Muscle layer of colon (tissue), 2 donors: Measurements from ENCODE around the gene NOC2L.

ENCODE experiments used
- H3K27ac ChIP-seq: one replicate; pipeline ENCODE4 v1.7.0; 2013; ENCODE audit warnings: low read depth, mild to moderate bottlenecking, low read length, moderate library complexity
- H3K27me3 ChIP-seq, 2 donors: one replicate each; pipeline ENCODE4 v1.7.0; 2013; ENCODE audit warnings: low read length in 2 of 2, mild to moderate bottlenecking in 2 of 2; ENCODE audit not compliant: insufficient read depth in 2 of 2, control insufficient read depth in 1 of 2
- H3K36me3 ChIP-seq: one replicate; pipeline ENCODE4 v1.7.0; 2013; ENCODE audit warnings: mild to moderate bottlenecking, low read length; ENCODE audit not compliant: insufficient read depth
- H3K4me1 ChIP-seq: one replicate; pipeline ENCODE4 v1.7.0; 2013; ENCODE audit warnings: mild to moderate bottlenecking, low read length; ENCODE audit not compliant: insufficient read depth
- H3K4me3 ChIP-seq, 2 donors: one replicate each; pipeline ENCODE4 v1.7.0; 2013; ENCODE audit warnings: low read length in 2 of 2, low read depth in 1 of 2, mild to moderate bottlenecking in 1 of 2, moderate library complexity in 1 of 2
- H3K9ac ChIP-seq: one replicate; pipeline ENCODE4 v1.7.0; 2013; ENCODE audit warnings: low read length
- H3K9me3 ChIP-seq: one replicate; pipeline ENCODE4 v1.7.0; 2013; ENCODE audit warnings: mild to moderate bottlenecking, low read length
- donor health status: abdominal sarcoma.
- donor health status: Adenocarcinoma of cecum.

NOC2L gene

DNA sequence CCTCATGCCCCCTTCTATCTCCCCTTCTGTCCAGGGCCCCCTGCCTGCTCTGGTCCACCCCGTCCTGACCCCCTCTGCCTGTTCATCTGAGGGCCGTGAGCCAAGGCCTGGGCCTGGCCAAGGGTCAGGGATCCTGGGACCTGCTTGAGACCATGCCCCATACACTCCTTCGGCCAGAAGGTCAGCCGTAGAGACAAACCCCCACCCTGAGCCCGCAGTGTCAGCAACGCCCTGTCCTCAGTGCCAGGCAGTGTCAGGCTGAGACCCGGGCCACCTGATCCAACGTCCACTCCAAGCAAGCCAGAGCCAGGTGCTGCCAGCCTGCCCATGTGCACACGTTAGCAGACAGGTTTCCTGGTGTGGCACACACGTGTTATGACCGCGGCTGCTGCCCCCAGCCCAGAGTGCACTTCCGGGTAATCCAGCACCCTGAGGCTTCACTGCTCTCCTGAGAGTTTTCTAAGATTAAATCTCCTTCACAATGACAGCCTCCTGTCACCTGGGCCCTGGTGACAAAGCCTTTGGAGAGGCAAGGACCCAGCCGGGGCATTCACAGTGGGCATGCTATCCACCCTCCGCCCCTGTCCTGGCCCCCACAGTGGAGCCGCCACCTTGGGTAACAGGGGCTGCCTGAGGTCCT is 45.4 kb downstream of the NOC2L start:
- Histone ChIP-seq H3K4me3 (no peak overlapping the region), H3K4me1 (no peaks in the 10 kb centered on the region), H3K9ac (no peak overlapping the region), H3K36me3 (no peaks in the 10 kb centered on the region), H3K9me3 (no peaks in the 10 kb centered on the region), H3K27me3 (peaks cover 2 to 38% of the 10 kb centered on the region in 2 donors), H3K27ac (no peak overlapping the region)

DNA sequence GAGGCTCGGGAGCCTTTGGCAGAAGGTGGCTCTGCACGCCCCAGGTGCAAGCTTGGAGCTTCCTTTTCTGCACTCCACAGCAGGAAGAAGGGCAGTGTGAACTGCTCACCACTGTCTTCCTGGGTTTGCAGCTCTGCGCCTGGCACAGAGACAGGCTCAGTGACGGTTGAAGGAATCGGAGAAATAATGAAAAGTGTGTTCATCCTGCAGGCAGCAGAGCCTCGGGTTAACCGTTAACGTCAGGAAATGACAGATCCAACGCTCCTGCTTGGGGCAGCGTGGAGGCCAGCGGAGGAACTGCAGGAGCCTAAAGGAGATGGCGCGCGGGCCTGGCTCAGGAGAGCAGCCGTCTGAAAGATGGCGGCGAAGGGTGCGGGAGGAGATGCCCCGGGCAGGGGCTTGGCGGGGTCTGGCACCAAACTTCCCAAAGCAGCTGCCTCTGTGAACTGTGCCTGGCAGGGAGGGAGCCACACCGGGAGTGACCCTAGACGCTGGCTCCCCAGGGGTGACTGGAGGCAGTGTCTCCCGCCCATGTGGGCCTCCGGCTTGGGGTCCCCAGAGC is 46.2 kb downstream of the NOC2L start:
- Histone ChIP-seq H3K9me3 (no peaks in the 10 kb centered on the region), H3K4me1 (no peaks in the 10 kb centered on the region), H3K9ac (no peak overlapping the region), H3K36me3 (no peaks in the 10 kb centered on the region), H3K4me3 (no peak overlapping the region), H3K27ac (no peak overlapping the region), H3K27me3 (peaks cover 0 to 31% of the 10 kb centered on the region in 2 donors)

DNA sequence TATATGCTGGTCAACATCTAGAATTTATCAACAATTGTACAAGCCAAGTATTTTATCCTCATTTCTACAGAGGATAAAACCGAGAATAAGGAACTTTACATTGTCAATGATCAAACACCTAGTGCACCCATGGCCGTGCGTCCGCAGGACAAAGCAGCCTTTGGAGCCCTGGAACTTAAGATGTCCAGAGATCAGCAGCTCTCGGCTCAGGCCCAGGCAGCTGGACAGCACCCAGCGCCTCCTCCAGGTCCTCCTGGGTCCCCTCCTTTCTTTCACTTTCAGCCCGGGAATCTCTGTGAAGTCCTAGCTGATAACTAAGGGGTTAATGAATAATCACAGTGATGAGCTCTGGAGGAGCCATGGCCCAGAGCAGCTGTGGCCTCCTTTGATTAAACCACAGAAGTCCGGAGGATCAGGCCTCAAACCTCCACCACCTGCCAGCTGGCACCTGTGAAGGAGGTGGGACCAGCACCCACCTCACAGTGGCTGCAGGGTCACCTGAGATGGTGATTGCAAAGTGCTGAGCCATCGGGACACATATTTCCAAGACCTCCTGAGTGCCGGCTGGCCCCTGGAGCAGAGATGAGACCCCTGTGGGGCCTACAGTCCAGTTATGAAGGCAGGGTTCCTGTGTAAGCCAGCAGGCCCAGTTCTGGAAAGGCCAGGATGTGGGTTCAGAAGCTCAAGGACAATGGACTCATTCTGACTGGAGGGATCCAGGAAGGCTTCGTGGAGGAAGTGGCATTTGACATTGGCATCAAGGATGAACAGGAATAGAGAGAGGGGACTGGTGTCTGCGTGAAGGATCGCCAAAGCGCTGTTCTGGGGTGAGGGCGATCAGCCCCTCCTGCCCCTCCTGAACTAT is 46.9 kb downstream of the NOC2L start:
- Histone ChIP-seq H3K27ac (no peak overlapping the region), H3K36me3 (no peaks in the 10 kb centered on the region), H3K27me3 (peaks cover 0 to 30% of the 10 kb centered on the region in 2 donors), H3K9me3 (no peaks in the 10 kb centered on the region), H3K4me3 (no peak overlapping the region), H3K4me1 (no peaks in the 10 kb centered on the region), H3K9ac (no peak overlapping the region)

DNA sequence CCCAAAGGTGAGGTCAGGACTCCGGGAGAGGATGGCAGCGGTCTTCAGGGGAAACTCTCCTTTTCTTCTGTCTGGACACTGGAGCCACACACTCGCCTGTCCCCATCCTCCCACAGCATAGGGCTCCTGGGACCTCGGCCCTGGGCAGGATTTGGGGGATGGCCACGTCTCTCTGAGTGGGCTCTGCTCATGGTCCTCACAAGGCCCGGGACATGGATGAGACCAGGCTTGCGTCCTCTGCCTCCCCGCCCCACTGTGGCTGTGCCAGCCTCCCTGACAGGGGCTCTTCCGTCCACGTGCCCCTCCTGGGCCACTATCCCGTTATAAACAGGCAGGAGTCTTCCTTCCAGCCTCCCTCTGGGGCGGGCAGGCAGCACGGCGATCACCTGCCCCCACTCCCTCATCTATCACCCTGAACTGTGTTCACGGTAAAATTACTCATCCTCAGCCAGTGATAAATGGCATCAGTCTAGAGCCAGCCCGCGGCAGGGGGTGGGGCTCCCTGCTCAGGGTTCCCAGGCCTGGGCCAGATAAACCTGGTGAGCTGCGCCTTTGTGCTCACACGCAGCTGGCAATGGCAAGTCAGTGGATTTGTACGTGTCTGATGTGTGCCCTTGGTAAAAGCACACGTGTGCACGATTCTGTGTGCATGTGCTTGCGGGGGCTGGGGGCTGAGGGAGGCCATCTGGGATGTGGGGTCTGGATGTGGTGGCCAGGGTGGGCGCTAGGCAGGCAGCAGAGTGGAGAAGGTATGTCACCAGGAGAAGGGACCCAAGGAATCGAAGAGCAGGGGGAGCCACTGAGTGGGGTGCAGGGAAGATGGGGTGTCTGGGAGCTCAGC is 48.0 kb downstream of the NOC2L start:
- H3K27me3 ChIP-seq: peaks cover 0 to 24% of the 10 kb centered on the region in 2 donors
- H3K9ac ChIP-seq: no peak overlapping the region
- no peaks in the 10 kb centered on the region for H3K9me3 ChIP-seq
- H3K27ac ChIP-seq: no peak overlapping the region
- H3K4me3 ChIP-seq: no peak overlapping the region
- no peaks in the 10 kb centered on the region for H3K4me1 ChIP-seq
- no peaks in the 10 kb centered on the region for H3K36me3 ChIP-seq

DNA sequence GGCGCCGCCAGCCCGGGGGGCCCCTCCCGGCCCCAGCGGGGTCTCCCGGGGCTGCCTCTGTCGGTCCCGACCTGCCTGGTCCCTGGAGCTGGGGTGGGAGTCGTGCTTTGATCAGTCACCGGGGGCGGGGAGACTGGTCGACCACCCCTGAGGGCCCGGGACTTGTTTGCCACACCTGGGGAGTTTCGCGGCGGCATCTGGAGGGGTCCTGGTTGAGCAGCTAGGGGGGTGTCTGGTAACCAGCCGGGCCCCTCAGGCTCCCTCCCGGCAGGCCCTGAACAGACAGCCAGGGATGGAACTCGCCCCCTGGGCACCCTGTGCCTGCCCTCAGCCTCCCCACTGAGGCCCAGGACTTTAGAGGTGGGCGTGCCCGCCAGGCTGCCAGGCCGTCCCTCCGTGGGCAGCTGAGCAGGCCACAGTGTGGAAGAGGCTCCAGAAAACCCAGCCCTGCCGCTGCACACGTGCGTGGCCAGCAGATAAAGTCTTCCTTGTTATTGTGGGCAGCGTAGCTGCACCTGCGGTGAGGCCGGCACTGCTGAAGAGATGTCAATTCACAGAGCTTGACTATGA is 48.7 kb downstream of the NOC2L start:
- no peaks in the 10 kb centered on the region for H3K36me3 ChIP-seq
- H3K27ac ChIP-seq: no peak overlapping the region
- H3K4me1 ChIP-seq: no peaks in the 10 kb centered on the region
- H3K9ac ChIP-seq: no peak overlapping the region
- no peaks in the 10 kb centered on the region for H3K9me3 ChIP-seq
- peaks cover 0 to 26% of the 10 kb centered on the region in 2 donors for H3K27me3 ChIP-seq
- H3K4me3 ChIP-seq: no peak overlapping the region

DNA sequence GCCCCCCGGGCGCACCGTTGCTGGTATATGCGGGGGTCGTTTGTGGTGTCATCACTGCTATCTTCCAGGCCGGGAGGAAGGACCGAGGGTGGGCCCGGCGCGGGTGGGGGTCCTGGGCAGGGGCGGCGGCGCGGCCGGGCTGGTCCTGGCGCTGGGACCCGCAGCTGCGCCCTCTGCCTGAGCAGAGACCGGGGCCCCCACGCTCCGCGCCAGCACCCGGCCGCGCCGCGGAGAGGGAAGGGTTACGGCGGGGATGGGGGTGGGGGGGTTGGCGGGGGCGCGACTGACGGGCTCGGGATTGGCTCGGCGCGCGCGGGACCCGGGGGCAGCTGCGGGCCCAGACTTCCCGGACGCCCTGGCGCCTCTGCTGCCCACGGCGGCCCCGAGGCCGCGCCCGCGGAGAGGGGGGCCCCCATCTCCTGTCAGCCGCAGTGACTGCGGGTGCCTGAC is 49.2 kb downstream of the NOC2L start:
- no peaks in the 10 kb centered on the region for H3K9me3 ChIP-seq
- H3K9ac ChIP-seq: no peak overlapping the region
- no peaks in the 10 kb centered on the region for H3K4me1 ChIP-seq
- no peak overlapping the region for H3K27ac ChIP-seq
- H3K27me3 ChIP-seq: peaks cover 0 to 30% of the 10 kb centered on the region in 2 donors
- H3K36me3 ChIP-seq: no peaks in the 10 kb centered on the region
- no peak overlapping the region for H3K4me3 ChIP-seq

DNA sequence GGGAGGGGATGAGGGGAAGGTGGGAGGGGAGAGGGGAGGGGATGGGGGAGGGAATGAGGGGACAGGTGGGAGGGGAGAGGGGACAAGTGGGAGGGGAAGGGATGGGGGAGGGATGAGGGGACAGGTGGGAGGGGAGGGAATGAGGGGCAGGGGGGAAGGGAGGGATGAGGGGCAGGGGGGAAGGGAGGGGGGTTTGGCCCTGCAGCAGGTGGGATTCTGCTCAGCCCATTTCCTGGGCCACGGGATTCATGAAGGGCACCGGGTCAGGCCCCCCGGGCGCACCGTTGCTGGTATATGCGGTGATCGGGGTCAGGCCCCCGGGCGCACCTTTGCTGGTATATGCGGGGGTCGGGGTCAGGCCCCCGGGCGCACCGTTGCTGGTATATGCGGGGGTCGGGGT is 50.4 kb downstream of the NOC2L start:
- H3K27ac ChIP-seq: no peak overlapping the region
- H3K4me1 ChIP-seq: no peaks in the 10 kb centered on the region
- H3K27me3 ChIP-seq: peaks cover 0 to 23% of the 10 kb centered on the region in 2 donors
- no peaks in the 10 kb centered on the region for H3K36me3 ChIP-seq
- H3K9me3 ChIP-seq: no peaks in the 10 kb centered on the region
- H3K9ac ChIP-seq: no peak overlapping the region
- no peak overlapping the region for H3K4me3 ChIP-seq

DNA sequence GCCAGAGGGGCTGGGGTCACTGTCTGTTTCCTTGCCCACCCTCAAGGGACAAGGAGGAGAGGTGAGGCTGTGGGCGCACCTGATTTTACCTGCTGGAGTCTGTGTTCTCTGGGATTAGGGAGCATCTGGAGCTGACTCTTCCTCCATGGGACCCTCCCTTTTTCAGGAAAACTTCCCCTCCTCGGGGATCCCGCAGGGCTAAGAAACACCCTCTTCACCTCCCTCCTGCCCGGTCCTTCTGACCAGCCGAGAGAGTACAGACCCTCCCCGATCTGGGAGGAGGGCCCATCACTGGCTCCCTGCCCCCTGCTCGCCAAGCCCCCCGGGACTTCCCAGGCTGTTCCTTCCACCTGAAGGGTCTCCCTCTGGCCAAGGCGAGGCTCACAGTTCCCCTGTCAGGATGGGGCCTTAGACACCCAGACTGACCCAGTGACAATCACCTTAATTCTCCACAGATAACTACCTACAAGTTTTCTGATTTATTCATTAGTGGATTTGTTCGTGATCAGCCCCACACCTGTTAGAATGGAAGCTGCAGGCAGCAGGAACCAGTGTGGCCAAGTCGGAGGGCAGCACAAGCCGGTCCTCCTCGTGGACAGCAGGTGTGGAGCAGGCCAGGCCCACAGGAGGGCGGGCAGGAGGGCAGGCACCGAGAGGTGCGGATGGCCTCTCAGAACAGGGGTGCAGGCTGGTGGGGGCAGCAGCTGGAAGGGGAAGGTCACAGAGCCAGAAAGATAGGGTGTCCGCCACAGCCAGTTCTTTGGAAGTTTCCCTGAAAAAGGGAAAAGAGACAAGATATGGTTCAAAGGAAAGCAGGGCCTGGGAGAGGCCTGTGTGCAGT is 51.2 kb downstream of the NOC2L start:
- Histone ChIP-seq H3K4me1 (no peaks in the 10 kb centered on the region), H3K36me3 (no peaks in the 10 kb centered on the region), H3K27me3 (peaks cover 0 to 23% of the 10 kb centered on the region in 2 donors), H3K9ac (no peak overlapping the region), H3K4me3 (no peak overlapping the region), H3K27ac (no peak overlapping the region), H3K9me3 (no peaks in the 10 kb centered on the region)

DNA sequence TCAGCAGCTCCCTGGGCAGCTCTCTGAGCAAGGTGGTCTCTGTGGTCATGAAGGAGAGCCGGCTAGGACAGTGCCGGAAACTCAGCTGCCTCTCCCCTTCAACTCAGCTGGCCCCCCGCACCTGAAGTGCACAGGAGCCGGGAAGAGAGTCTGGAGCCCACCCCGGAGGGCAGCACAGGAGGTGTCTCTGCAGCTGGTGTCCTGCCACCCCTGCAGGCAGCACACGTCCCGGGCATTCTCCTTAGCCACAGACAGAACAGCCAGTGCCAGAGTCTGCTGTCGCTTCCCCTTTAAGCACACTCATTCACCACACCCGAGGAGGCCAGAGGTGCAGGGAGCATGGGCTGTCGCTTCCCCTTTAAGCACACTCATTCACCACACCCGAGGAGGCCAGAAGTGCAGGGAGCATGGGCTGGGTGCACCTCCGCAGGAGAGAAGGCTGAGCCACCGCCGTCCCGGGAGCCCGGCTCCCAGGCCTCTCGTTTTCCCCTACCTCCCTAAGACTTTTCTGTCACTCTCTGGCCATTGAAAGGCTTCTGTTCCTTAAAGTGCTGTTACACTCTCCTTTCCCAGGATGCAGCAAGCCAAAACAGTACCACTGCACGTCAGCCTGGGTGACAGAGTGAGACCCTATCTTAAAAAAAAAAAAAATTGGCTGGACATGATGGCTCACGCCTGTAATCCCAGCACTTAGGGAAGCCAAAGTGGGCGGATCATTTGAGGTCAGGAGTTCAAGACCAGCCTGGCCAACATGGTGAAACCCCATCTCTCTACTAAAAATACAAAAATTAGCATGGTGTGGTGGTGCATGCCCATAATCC is 52.2 kb downstream of the NOC2L start:
- H3K4me3 ChIP-seq: no peak overlapping the region
- no peak overlapping the region for H3K9ac ChIP-seq
- no peaks in the 10 kb centered on the region for H3K4me1 ChIP-seq
- no peak overlapping the region for H3K27ac ChIP-seq
- no peaks in the 10 kb centered on the region for H3K36me3 ChIP-seq
- no peaks in the 10 kb centered on the region for H3K9me3 ChIP-seq
- H3K27me3 ChIP-seq: peaks cover 0 to 26% of the 10 kb centered on the region in 2 donors
